HG02981 (cell line): ENCODE data around the gene FECH.

Experiments used
- ATAC-seq: cut with Tn5 transposase; IDR thresholded peaks from one replicate; pipeline ENCODE4 v1.9.1; 2021; ENCODE audit warnings: mild to moderate bottlenecking, moderate library complexity; ENCODE audit not compliant: unreplicated experiment

FECH gene

DNA sequence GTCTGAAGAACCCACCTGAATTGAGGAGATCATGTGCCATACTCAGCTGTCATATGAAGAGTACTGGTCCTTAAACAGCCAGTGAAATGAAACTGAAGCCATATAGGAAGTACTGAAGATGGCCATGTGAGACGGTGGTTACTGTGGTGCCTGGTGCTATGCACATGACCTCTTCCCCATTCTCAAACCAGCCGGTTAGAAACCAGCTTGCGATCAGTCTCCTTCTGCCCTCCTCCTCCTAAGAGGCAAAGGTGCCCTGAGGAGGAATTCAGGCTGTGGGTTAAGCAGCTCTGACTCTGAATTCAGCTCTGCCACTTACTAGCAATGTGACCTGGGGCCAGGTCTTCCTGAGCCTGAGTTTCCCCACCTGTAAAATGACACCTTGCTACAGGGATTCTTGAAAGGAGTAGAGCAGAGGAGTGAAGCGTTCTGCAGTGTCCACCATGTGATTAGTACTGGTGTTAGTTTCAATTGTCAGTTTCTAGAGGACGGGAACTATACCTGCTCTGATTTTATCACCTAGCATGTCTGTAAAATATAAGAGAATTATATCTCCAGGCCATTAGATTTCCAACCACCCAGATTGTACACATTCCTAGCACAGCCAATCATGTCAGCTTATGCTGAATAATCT lies 5.1 kb downstream of the FECH start:
- peak; percentile 93 for ATAC-seq

DNA sequence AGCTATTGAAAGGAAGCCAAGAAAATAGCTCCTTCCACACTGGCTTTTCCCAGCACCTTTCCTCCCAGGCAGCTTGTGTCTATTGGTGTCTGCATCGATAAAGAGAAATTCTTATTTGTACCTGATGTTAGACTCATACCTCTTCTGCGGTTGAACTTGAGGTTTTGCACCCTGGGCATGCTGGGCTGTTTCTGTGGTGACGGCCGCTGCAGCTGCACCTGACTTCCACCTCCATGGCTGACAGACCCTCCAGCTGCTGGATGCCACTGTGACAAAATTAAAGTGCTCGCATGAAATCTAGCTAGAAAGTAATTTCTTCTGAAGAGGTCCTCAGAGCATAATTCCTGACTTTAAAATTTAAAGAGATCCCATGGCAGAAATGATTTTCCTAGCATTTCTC lies 6.6 kb downstream of the FECH start:
- no peak for ATAC-seq

DNA sequence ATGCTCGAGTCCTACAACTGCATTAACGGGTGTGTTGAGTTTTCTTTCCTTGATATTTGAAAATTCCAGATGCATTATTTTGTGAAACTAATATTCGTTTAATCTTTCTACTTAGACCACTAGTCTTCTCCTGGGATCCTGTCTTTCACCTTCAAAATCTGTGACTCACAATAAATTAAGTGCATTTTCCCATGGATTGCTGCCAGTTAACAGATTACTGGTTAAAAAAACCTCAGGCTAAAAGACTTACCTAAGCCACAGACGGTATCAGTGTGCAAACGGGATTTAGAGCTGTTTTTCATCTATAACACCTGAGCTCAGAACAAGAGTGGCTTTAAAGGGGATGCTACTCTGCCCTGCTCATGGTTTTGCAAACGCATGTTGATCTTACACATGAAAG lies 10.2 kb downstream of the FECH start:
- no peak for ATAC-seq

DNA sequence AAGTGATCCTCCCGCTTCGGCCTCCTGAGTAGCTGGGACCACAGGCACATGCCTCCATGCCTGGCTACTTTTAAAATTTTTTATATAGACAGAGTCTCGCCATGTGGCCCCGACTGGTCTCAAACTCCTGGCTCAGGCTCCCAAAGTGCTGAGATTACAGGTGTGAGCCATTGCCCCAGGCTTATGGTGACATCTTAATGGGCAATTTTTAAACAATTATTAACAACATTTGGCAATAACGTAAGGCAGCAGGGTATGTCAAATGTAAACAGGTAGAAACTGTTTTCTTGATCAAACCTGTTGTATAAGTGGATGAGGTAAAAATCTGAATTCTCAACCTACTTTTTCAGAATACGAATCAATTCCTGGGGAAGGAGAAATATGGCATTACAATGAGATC lies 11.0 kb downstream of the FECH start:
- ATAC-seq = no peak

DNA sequence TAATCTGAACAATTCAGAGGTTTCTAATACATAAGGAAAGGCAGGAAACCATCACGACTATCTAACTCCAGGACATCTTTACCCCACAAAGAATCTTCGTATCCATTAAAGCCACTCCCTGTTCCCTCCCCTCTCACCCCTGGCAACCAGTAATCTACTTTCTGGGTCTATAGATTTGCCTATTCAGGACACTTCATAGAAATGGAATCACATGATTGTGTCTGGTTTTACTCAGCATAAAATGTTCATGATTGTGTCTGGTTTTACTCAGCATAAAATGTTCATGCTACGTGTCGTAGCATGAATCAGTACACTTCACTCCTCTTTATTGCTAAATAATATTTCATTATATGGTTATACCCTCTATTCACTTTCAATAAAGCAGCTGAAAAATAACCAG lies 11.6 kb downstream of the FECH start:
- ATAC-seq = no peak

DNA sequence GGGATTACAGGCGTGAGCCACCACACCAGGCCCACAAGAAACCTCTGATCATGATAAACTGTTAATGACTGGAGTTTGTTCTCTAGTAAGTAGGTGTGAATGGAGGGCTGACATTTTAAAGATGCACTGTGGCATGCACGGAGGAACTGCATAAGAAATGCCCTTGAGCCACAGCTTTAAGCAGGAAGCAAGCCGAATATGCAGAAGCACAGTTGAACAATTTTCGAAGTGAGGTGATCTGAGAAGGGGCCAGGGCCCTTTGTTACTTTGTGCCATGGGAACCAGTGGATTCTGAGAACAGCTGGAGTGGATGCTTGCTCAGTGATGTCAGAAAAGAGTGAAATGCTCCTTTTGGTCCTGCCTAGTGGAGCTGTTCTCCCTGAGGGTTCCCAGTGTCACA lies 16.3 kb downstream of the FECH start:
- no peak for ATAC-seq

DNA sequence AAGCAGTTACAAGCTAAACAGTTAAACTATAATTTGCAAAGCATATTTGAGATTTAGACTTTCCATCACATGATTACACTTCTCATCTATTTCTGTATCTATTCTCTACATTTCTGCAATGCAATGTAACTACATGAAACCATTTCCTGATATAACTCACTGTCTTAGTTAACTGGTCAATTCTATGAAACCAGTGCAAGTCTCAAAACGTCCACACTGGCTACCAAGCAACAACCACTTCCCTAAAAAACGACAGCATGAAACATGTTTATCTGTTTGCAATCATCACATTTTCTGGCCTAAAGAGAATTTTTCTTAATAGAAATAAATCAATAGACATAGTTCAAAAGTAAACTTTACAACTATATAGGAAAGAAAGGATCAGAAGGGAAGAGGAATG lies 17.4 kb downstream of the FECH start:
- no peak for ATAC-seq

DNA sequence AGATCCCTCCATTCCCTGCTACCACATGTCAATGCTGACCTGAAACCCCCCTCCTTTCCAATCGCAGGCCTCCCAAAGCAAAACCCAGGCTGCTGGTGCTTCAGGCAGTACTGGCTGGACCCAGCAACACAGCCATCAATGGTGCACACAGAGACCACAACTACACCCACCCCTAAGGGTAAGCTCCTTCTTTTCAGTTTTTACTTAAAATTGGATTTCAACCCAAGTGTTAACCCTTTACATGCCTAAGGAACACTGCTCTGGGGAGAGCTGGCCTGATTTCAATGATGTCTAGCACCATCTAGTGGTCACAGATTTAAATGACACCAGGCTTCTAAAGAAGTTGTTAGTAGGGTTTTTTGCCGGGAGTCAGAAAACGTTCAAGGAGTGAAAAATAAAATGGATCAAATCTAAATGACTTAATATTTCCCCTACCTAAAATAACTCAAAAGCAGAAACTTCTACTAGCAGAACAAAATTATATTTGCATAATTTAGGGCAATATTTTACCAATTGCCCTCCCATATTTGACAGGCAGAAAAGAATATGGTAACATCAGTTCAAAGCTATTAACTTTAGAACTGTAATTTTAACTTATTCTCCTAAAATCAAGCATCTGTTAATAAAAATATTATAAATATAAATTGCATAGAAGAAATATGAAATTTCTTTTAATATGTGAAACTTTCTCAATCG lies 24.6 kb downstream of the FECH start:
- no peak for ATAC-seq

DNA sequence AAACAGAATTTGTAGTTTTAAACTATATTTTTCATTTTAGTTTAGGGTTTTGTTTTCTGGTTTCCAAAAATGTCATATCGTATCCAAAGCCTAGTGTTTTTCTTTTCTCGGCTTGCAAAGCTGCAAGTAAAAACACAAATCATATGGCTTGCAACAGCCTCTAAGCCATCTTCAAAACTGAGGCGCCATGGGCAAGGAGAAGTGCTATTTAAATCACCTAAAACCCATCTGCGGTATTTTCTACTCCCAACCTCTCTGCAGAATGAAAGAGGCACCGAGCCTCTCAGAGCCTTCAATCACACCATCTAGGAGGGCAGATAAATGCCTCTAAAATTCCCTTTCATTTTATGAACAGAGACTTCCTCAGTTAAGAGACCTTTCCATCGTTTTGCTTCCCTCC lies 25.2 kb downstream of the FECH start:
- ATAC-seq = no peak

DNA sequence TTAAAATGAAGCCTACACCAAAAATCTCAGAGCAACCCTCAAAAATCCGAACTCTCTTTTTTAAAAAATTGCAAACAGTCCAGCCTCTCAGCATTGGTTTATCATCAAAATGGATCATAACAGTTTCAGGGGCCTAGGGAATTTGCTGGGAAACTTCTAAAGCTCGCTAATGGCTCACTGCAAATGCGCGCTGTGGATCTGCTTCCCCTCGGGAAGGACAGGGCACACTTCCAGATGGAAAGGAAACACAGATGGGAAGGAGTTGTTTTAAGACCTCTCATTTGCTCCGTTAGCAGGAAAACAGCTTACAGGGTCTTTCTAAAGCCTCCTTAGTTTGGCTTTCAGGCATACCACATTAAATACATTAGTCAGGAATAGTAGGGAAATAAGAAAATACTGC lies 27.2 kb downstream of the FECH start:
- ATAC-seq = no peak

DNA sequence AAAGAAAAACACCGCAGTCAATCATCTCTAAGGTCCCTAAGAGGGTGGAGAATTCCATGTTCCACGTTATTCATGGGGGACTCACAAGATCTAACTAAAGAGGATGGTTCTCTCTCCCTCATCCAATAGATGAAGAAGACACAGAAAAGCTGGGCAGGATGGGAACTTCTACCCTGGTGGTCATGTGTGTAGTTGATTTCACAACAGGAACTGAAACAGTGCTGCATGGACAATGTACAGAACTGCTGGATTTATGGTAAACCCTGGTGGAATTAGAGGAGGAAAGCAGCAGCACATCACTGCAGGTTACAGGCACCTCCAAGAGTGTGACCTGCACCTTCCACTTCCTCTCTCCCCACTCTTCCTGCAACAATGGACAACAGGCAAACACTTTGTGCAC lies 31.4 kb downstream of the FECH start:
- no peak for ATAC-seq

DNA sequence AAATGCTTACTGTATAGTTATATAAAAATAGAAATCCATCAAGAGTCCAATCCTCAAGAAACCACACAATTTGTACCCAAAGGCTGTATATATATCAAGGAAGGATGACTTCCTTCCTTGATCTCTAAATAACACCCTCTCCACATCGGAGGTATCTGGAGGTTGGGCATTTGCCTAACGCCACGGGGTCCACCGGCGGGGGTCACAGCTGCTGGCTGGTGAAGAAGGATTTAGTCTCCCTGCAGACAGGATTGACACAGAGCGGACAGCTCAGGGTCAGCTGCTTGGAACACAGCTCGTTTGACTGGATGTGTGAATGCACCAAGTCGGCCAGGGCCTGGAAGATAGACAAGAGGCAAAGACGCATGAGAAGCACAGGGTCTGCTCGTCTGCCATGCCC lies 36.0 kb downstream of the FECH start:
- ATAC-seq = no peak

DNA sequence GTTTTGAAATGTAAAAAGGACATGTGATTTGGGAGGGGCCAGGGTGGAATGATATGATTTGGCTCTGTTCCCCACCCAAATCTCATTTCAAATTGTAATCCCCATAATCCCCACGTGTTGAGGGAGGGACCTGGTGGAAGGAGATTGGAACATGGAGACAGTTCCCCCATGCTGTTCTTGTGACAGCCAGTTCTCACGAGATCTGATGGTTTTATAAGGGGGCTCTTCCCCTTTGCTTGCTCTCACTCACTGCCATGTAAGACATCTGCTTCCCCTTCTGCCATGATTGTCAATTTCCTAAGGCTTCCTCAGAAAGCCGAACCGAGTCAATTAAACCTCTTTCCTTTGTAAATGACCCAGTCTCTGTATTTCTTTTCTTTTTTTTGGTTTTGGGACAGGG lies 39.2 kb downstream of the FECH start:
- ATAC-seq = no peak

DNA sequence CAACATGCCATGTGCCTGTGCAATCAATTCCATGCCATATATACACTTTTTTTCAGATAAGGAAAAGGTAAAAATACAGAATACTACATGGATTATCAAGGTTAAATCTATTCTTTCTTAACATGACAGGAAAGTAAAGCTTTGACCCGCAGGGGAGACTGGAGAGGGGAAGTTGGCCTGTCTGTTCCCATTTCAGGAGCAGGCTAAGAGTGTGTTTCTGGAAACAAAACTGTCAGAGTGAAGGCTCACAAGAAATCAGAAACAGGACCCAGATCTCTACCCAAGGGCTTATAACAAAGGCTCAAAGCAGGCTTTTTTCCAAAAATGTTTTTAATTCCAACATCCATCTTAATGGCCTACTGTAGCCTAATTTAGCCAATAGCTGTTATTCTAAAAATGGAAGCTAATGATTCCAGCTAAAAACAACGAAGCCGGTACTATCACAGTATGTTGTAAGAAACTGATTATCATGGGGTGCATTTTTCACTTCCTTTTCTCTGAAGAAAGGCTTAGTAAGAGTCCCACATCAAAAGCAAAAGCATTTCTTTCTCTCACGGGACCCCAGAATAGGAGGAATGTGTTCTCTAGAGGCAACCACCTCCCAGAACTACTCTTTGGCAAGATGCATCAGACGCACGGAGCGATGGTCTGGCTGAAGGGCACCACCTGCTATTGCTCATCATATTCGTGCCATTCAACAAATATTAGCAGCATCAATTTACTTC lies 41.4 kb downstream of the FECH start:
- ATAC-seq = peak; percentile 69

DNA sequence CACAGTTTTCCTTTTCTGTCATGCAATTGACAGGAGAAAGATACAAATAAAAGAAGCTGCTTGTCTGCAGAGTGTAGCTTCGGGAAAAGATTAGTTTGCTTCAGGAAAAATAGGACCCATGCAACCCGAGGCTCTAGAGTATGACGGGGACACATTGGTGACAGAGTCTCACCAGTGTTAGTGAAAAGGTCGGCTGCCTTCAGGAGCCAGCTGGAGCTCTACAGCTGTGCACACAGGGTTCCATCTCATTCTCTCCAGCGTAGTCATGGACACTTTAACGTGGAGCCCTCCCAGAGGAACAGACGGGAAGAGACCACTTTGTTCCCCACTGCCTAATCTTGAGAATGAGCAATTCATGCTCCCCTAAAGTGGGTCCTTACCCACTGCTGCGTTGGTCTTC lies 42.9 kb downstream of the FECH start:
- no peak for ATAC-seq

DNA sequence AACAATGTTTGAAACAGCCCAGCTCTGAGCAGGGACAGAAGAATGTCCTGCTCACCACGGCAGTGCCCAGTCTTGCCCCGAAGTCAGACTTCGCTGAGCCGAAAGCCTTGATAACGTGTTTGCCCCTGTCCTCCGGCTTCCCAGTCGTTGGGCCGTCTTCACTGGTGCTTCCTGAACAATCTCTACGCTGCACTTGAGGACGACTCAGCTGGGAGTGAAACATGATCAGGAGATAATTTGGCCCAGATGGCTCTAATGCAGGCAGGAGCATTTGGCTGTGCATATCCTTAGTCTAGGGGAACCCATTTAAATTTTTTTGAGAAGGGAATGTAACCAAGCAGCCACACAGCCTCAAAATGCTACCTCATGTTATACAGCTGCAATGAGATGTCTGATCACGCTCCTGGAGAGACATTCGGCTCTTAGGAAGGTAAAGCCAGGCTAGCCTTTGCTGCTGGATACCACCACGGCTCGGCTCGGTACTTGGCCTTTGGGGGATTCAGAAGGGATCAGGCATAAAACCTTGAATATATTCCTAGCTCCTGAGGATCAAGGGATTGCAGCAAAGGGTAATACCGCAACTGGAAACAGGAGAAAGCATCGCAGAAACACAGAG lies 43.6 kb downstream of the FECH start:
- ATAC-seq = no peak

DNA sequence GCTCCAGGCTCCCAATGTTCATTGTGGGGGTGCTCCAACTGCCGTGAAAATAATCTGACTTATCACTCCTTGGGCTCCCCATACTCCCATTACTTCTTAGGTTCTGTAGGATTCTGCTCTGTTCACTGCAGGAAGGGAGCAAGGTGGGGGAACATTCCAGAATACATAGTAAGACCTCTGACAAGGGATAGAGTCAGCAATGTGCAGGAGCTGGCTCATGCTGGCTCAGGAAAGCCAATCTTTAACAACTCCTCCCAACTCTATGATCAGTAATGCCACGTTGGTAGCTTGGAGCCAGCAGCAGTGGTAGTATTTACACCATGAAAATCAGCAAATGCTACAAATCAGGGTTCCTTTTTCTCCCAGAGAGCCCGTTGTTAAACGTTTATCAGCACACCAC lies 44.4 kb downstream of the FECH start:
- no peak for ATAC-seq

DNA sequence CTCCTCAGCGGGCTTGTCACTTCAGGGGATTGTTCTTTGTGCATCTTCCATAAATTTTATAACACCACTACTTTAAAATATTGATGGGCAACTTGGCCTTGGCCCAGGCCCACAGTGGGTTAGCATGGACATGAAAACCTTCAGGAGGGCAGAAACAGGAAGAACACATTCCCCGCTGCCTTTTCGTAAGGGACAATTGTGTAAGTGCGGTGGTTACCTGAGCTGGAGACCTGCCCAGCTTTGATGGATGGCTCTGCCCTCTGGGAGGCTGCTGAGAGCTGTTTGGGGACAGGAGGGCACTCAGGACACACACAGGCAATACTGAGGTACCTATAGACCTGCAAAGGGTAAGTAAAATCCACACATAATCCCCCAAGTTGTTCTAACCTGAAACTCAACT lies 46.8 kb downstream of the FECH start:
- ATAC-seq = no peak

DNA sequence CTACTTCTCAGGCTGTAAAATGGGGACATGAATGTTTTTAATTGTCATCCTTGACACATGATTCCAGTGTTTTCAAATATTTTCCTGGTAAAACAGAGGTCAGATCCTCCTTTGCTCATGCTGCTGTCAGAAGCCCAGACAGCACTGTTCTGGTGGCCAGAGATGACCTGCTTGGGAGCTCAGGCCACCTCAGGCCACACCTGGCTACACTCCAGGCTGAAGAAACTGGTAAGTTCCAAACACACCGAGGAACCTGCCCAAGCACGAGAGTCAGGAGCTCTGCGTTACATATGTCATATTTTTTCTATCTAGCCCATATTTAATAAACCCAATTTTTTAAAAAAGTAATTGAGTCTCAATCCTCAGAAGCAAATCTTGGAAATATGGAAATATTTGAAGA lies 47.9 kb downstream of the FECH start:
- no peak for ATAC-seq

DNA sequence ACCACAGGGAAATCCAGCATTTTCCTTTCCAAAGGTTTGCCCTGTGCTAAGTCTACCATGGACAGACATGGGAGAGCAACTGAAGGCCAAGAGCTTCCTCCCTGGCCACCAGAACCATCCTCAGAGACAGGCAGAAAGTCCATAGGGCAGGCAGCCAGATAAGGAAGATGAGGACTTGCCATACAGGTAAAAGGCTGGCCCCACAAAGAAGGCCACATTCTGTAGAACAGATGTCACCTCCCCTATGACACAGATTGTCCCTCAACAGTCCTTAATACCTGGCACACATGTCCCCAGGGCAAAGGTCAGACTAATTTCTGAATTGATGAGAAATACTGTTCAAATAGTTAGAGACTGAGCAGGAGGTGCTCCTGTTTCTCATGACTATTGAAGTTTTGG lies 52.0 kb downstream of the FECH start:
- no peak for ATAC-seq

DNA sequence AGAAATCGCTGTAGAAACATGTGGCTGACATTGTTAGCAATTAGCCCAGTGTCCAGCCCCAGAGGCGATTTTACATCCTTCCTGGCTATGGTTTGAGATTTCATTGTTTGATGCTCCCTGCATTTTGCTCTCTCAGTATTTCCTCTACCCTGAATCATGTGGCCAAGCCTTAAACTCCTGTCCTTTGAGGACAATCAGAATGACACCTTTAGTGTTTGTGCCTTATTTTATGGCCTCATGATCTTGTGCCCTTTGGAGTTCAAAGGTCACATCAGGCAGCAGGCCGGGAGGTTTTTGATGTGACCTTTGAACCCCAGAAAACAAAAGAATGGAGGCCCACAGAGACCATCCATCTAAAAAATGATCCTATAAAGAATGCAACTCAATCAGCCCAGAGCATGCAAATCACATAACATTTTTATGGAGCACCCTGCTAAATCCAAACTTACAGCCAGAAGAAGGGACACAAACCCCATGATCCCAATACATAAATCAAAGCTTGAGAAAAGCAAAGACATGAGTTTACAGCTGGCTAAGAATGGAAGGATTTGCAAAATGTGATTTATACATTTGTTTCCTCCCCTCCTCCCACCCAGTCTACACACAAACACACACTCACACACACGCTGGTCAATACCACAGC lies 52.5 kb downstream of the FECH start:
- no peak for ATAC-seq
